Measurements from ENCODE around the gene CAV2. TPM values are rescaled to one million over a fixed set of nuclear protein-coding genes. Genes with fewer than 3 reads are reported as not detected.

Gene CAV2
- polyA plus RNA-seq, 1 donor, result 50.1 TPM

GRCh38 chr7:116530107-116530820 lies 30.7 kb downstream of the CAV2 start:
- Histone ChIP-seq H3K9me3 (ENCODE audit: control insufficient read depth, low read depth, low read length) (peaks cover 6% of the 10 kb centered on the region), H3K4me1 (ENCODE audit: control insufficient read depth, insufficient read depth, low read length) (peaks cover 6% of the 10 kb centered on the region), H3K36me3 (ENCODE audit: control insufficient read depth, insufficient read depth, low read length) (no peaks in the 10 kb centered on the region), H3K27ac (ENCODE audit: low read length) (no peak overlapping the region), H3K4me3 (ENCODE audit: low read length) (no peak overlapping the region), H3K27me3 (ENCODE audit: control insufficient read depth, insufficient read depth, low read length) (peaks cover 16% of the 10 kb centered on the region)
- 80% methylated on average over 1 of the region's 3 CpGs for WGBS (ENCODE audit: insufficient coverage, low lambda C conversion rate)
- no peak for DNase-seq

- Histone ChIP-seq H3K9me3 (ENCODE audit: control insufficient read depth, low read depth, low read length) (no peaks in the 10 kb centered on the region), H3K27me3 (ENCODE audit: control insufficient read depth, insufficient read depth, low read length) (peaks cover under 1% of the 10 kb centered on the region), H3K27ac (ENCODE audit: low read length) (no peak overlapping the region), H3K4me1 (ENCODE audit: control insufficient read depth, insufficient read depth, low read length) (peaks cover 6% of the 10 kb centered on the region), H3K36me3 (ENCODE audit: control insufficient read depth, insufficient read depth, low read length) (no peaks in the 10 kb centered on the region), H3K4me3 (ENCODE audit: low read length) (no peak overlapping the region)
- no CpG with 5 or more reads among the region's 3 CpGs for WGBS (ENCODE audit: insufficient coverage, low lambda C conversion rate)
- no peak for DNase-seq
These were observed 32.7 kb downstream of the CAV2 start for GRCh38 chr7:116532102-116532688.

GRCh38 chr7:116534790-116535189 lies 35.3 kb downstream of the CAV2 start:
- no peaks in the 10 kb centered on the region for H3K9me3 ChIP-seq (ENCODE audit: control insufficient read depth, low read depth, low read length)
- H3K4me3 ChIP-seq (ENCODE audit: low read length), result no peak overlapping the region
- no CpG with 5 or more reads among the region's 2 CpGs for WGBS (ENCODE audit: insufficient coverage, low lambda C conversion rate)
- no peaks in the 10 kb centered on the region for H3K27me3 ChIP-seq (ENCODE audit: control insufficient read depth, insufficient read depth, low read length)
- H3K27ac ChIP-seq (ENCODE audit: low read length), result no peak overlapping the region
- peaks cover 6% of the 10 kb centered on the region for H3K4me1 ChIP-seq (ENCODE audit: control insufficient read depth, insufficient read depth, low read length)
- DNase-seq, result no peak
- H3K36me3 ChIP-seq (ENCODE audit: control insufficient read depth, insufficient read depth, low read length), result no peaks in the 10 kb centered on the region

GRCh38 chr7:116535416-116535815 lies 35.9 kb downstream of the CAV2 start:
- DNase-seq, result no peak
- Histone ChIP-seq H3K36me3 (ENCODE audit: control insufficient read depth, insufficient read depth, low read length) (no peaks in the 10 kb centered on the region), H3K27me3 (ENCODE audit: control insufficient read depth, insufficient read depth, low read length) (no peaks in the 10 kb centered on the region), H3K27ac (ENCODE audit: low read length) (no peak overlapping the region), H3K9me3 (ENCODE audit: control insufficient read depth, low read depth, low read length) (no peaks in the 10 kb centered on the region), H3K4me3 (ENCODE audit: low read length) (no peak overlapping the region), H3K4me1 (ENCODE audit: control insufficient read depth, insufficient read depth, low read length) (peaks cover 6% of the 10 kb centered on the region)
- no CpG with 5 or more reads among the region's 1 CpG for WGBS (ENCODE audit: insufficient coverage, low lambda C conversion rate)

- H3K4me1 ChIP-seq (ENCODE audit: control insufficient read depth, insufficient read depth, low read length), result peaks cover 6% of the 10 kb centered on the region
- H3K4me3 ChIP-seq (ENCODE audit: low read length), result no peak overlapping the region
- no peaks in the 10 kb centered on the region for H3K9me3 ChIP-seq (ENCODE audit: control insufficient read depth, low read depth, low read length)
- no peak overlapping the region for H3K27ac ChIP-seq (ENCODE audit: low read length)
- WGBS (ENCODE audit: insufficient coverage, low lambda C conversion rate), result 92% methylated on average over 2 of the region's 2 CpGs
- H3K36me3 ChIP-seq (ENCODE audit: control insufficient read depth, insufficient read depth, low read length), result no peaks in the 10 kb centered on the region
- DNase-seq, result no peak
- no peaks in the 10 kb centered on the region for H3K27me3 ChIP-seq (ENCODE audit: control insufficient read depth, insufficient read depth, low read length)
These were observed 38.6 kb downstream of the CAV2 start for GRCh38 chr7:116538138-116538537.

- H3K4me3 ChIP-seq (ENCODE audit: low read length), result no peak overlapping the region
- no peak overlapping the region for H3K27ac ChIP-seq (ENCODE audit: low read length)
- no peaks in the 10 kb centered on the region for H3K9me3 ChIP-seq (ENCODE audit: control insufficient read depth, low read depth, low read length)
- H3K4me1 ChIP-seq (ENCODE audit: control insufficient read depth, insufficient read depth, low read length), result peaks cover 6% of the 10 kb centered on the region
- H3K36me3 ChIP-seq (ENCODE audit: control insufficient read depth, insufficient read depth, low read length), result no peaks in the 10 kb centered on the region
- no peaks in the 10 kb centered on the region for H3K27me3 ChIP-seq (ENCODE audit: control insufficient read depth, insufficient read depth, low read length)
- DNase-seq, result no peak
- no CpG with 5 or more reads among the region's 3 CpGs for WGBS (ENCODE audit: insufficient coverage, low lambda C conversion rate)
These were observed 40.3 kb downstream of the CAV2 start for GRCh38 chr7:116539879-116540278.

- peak in 1 of 2 donors; percentile 40 for DNase-seq
- no peak overlapping the region for H3K4me3 ChIP-seq (ENCODE audit: low read length)
These were observed 41.2 kb downstream of the CAV2 start for GRCh38 chr7:116540743-116541142.

GRCh38 chr7:116541951-116542350 lies 42.4 kb downstream of the CAV2 start:
- Histone ChIP-seq H3K4me3 (ENCODE audit: low read length) (no peak overlapping the region), H3K4me1 (ENCODE audit: control insufficient read depth, insufficient read depth, low read length) (no peaks in the 10 kb centered on the region), H3K27me3 (ENCODE audit: control insufficient read depth, insufficient read depth, low read length) (no peaks in the 10 kb centered on the region), H3K9me3 (ENCODE audit: control insufficient read depth, low read depth, low read length) (no peaks in the 10 kb centered on the region), H3K27ac (ENCODE audit: low read length) (no peak overlapping the region), H3K36me3 (ENCODE audit: control insufficient read depth, insufficient read depth, low read length) (no peaks in the 10 kb centered on the region)
- DNase-seq, result no peak
- no CpG with 5 or more reads among the region's 3 CpGs for WGBS (ENCODE audit: insufficient coverage, low lambda C conversion rate)

More at GRCh38 chr7:116540743-116541142, 41.2 kb downstream of the CAV2 start:
- Histone ChIP-seq H3K27me3 (ENCODE audit: control insufficient read depth, insufficient read depth, low read length) (no peaks in the 10 kb centered on the region), H3K36me3 (ENCODE audit: control insufficient read depth, insufficient read depth, low read length) (no peaks in the 10 kb centered on the region), H3K4me1 (ENCODE audit: control insufficient read depth, insufficient read depth, low read length) (peaks cover 6% of the 10 kb centered on the region), H3K9me3 (ENCODE audit: control insufficient read depth, low read depth, low read length) (no peaks in the 10 kb centered on the region), H3K27ac (ENCODE audit: low read length) (no peak overlapping the region)

GRCh38 chr7:116542618-116543017 lies 43.1 kb downstream of the CAV2 start:
- Histone ChIP-seq H3K9me3 (ENCODE audit: control insufficient read depth, low read depth, low read length) (no peaks in the 10 kb centered on the region), H3K4me1 (ENCODE audit: control insufficient read depth, insufficient read depth, low read length) (no peaks in the 10 kb centered on the region), H3K27me3 (ENCODE audit: control insufficient read depth, insufficient read depth, low read length) (no peaks in the 10 kb centered on the region), H3K36me3 (ENCODE audit: control insufficient read depth, insufficient read depth, low read length) (no peaks in the 10 kb centered on the region), H3K27ac (ENCODE audit: low read length) (no peak overlapping the region), H3K4me3 (ENCODE audit: low read length) (no peak overlapping the region)
- no peak for DNase-seq
- WGBS (ENCODE audit: insufficient coverage, low lambda C conversion rate), result 100% methylated on average over 1 of the region's 2 CpGs

GRCh38 chr7:116543664-116544063 lies 44.1 kb downstream of the CAV2 start:
- no peak overlapping the region for H3K4me3 ChIP-seq (ENCODE audit: low read length)
- H3K9me3 ChIP-seq (ENCODE audit: control insufficient read depth, low read depth, low read length), result no peaks in the 10 kb centered on the region
- no peak for DNase-seq
- no peak overlapping the region for H3K27ac ChIP-seq (ENCODE audit: low read length)
- 83% methylated on average over 1 of the region's 2 CpGs for WGBS (ENCODE audit: insufficient coverage, low lambda C conversion rate)
- no peaks in the 10 kb centered on the region for H3K27me3 ChIP-seq (ENCODE audit: control insufficient read depth, insufficient read depth, low read length)
- H3K4me1 ChIP-seq (ENCODE audit: control insufficient read depth, insufficient read depth, low read length), result no peaks in the 10 kb centered on the region
- no peaks in the 10 kb centered on the region for H3K36me3 ChIP-seq (ENCODE audit: control insufficient read depth, insufficient read depth, low read length)

GRCh38 chr7:116544487-116544886 lies 44.9 kb downstream of the CAV2 start:
- 83% methylated on average over 1 of the region's 1 CpG for WGBS (ENCODE audit: insufficient coverage, low lambda C conversion rate)
- Histone ChIP-seq H3K36me3 (ENCODE audit: control insufficient read depth, insufficient read depth, low read length) (no peaks in the 10 kb centered on the region), H3K4me3 (ENCODE audit: low read length) (no peak overlapping the region), H3K9me3 (ENCODE audit: control insufficient read depth, low read depth, low read length) (no peaks in the 10 kb centered on the region), H3K27me3 (ENCODE audit: control insufficient read depth, insufficient read depth, low read length) (no peaks in the 10 kb centered on the region), H3K4me1 (ENCODE audit: control insufficient read depth, insufficient read depth, low read length) (no peaks in the 10 kb centered on the region), H3K27ac (ENCODE audit: low read length) (no peak overlapping the region)
- DNase-seq, result no peak

All from large intestine (tissue), 3 donors.